Measurements from ENCODE around the gene ALOX15B. TPM values are rescaled to one million over a fixed set of nuclear protein-coding genes. Genes with fewer than 3 reads are reported as not detected.

The ALOX15B gene
- total and polyA plus RNA-seq, 4 donors: 0.16 to 1.0 (median 0.56) TPM

DNA sequence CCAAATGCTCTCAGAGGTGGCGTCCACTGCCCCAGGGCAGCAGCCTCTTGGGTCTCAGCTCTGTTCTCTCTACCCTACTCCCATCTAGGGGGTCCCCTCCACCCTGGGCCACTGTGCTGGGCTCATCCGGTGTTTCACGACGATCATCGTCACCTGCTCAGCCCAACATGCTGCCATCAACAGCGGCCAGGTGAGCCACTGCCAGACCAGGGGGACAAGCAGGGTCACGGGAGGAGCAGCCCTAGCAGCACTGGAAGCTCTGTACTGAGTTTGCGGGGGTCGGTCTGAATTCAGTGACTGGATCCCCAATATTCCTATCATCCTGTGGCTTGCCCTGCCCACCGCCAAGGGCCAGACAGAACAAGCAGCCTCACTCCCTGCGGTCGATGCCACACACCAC is 32.6 kb downstream of the ALOX15B start:
- no peaks in the 10 kb centered on the region for H3K9me3 ChIP-seq (ENCODE audit: control insufficient read depth in 4 of 4, low read length in 3 of 4)
- H3K4me1 ChIP-seq (ENCODE audit: control insufficient read depth in 4 of 4, insufficient read depth in 4 of 4, low read length in 3 of 4): peaks cover 4 to 20% (median 6%) of the 10 kb centered on the region in 4 donors
- H3K4me3 ChIP-seq (ENCODE audit: low read depth in 1 of 3, low read length in 3 of 3): no peak overlapping the region
- WGBS: 89% methylated on average over 12 of the region's 12 CpGs
- peaks cover 0 to 36% (median 17%) of the 10 kb centered on the region in 4 donors for H3K27me3 ChIP-seq (ENCODE audit: control insufficient read depth in 4 of 4, insufficient read depth in 4 of 4, low read length in 3 of 4)
- H3K9ac ChIP-seq (ENCODE audit: low read depth in 1 of 2, low read length in 2 of 2): no peak overlapping the region
- no peak overlapping the region for H3K27ac ChIP-seq (ENCODE audit: low read depth in 1 of 2, low read length in 2 of 2)
- no peaks in the 10 kb centered on the region for H3K36me3 ChIP-seq (ENCODE audit: control insufficient read depth in 4 of 4, insufficient read depth in 3 of 4, low read depth in 1 of 4, low read length in 3 of 4)
- TF ChIP-seq JUND (IDR thresholded peaks at IDR 0.05): no peak
- TF ChIP-seq GABPA (IDR thresholded peaks at IDR 0.05 in 1 of 2, conservative IDR thresholded peaks at IDR 0.05 in 1 of 2): no peak
- no peak for TF ChIP-seq TAF1 (conservative IDR thresholded peaks at IDR 0.05)
- no peak for TF ChIP-seq HNF4G (IDR thresholded peaks at IDR 0.05)
- no peak for TF ChIP-seq YY1 (IDR thresholded peaks at IDR 0.05)
- TF ChIP-seq RAD21 (IDR thresholded peaks at IDR 0.05): no peak
- TF ChIP-seq NR2F2 (IDR thresholded peaks at IDR 0.05): no peak
- TF ChIP-seq, protein P1, sequence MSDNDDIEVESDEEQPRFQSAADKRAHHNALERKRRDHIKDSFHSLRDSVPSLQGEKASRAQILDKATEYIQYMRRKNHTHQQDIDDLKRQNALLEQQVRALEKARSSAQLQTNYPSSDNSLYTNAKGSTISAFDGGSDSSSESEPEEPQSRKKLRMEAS (IDR thresholded peaks at IDR 0.05): no peak
- TF ChIP-seq, protein P2, sequence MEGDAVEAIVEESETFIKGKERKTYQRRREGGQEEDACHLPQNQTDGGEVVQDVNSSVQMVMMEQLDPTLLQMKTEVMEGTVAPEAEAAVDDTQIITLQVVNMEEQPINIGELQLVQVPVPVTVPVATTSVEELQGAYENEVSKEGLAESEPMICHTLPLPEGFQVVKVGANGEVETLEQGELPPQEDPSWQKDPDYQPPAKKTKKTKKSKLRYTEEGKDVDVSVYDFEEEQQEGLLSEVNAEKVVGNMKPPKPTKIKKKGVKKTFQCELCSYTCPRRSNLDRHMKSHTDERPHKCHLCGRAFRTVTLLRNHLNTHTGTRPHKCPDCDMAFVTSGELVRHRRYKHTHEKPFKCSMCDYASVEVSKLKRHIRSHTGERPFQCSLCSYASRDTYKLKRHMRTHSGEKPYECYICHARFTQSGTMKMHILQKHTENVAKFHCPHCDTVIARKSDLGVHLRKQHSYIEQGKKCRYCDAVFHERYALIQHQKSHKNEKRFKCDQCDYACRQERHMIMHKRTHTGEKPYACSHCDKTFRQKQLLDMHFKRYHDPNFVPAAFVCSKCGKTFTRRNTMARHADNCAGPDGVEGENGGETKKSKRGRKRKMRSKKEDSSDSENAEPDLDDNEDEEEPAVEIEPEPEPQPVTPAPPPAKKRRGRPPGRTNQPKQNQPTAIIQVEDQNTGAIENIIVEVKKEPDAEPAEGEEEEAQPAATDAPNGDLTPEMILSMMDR (IDR thresholded peaks at IDR 0.05; ENCODE audit: low read depth, low read length, missing input control): no peak
- TF ChIP-seq RXRA (IDR thresholded peaks at IDR 0.05): no peak
- TF ChIP-seq, protein P3, sequence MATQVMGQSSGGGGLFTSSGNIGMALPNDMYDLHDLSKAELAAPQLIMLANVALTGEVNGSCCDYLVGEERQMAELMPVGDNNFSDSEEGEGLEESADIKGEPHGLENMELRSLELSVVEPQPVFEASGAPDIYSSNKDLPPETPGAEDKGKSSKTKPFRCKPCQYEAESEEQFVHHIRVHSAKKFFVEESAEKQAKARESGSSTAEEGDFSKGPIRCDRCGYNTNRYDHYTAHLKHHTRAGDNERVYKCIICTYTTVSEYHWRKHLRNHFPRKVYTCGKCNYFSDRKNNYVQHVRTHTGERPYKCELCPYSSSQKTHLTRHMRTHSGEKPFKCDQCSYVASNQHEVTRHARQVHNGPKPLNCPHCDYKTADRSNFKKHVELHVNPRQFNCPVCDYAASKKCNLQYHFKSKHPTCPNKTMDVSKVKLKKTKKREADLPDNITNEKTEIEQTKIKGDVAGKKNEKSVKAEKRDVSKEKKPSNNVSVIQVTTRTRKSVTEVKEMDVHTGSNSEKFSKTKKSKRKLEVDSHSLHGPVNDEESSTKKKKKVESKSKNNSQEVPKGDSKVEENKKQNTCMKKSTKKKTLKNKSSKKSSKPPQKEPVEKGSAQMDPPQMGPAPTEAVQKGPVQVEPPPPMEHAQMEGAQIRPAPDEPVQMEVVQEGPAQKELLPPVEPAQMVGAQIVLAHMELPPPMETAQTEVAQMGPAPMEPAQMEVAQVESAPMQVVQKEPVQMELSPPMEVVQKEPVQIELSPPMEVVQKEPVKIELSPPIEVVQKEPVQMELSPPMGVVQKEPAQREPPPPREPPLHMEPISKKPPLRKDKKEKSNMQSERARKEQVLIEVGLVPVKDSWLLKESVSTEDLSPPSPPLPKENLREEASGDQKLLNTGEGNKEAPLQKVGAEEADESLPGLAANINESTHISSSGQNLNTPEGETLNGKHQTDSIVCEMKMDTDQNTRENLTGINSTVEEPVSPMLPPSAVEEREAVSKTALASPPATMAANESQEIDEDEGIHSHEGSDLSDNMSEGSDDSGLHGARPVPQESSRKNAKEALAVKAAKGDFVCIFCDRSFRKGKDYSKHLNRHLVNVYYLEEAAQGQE (IDR thresholded peaks at IDR 0.05): no peak
- TF ChIP-seq FOXA2 (IDR thresholded peaks at IDR 0.05): no peak
- no peak for TF ChIP-seq SP1 (IDR thresholded peaks at IDR 0.05)
- TF ChIP-seq HNF4A (conservative IDR thresholded peaks at IDR 0.05): no peak
- no peak for TF ChIP-seq EGR1 (IDR thresholded peaks at IDR 0.05; ENCODE audit: low read depth in 2 of 2)
- DNase-seq (ENCODE audit: low spot score): no peak

DNA sequence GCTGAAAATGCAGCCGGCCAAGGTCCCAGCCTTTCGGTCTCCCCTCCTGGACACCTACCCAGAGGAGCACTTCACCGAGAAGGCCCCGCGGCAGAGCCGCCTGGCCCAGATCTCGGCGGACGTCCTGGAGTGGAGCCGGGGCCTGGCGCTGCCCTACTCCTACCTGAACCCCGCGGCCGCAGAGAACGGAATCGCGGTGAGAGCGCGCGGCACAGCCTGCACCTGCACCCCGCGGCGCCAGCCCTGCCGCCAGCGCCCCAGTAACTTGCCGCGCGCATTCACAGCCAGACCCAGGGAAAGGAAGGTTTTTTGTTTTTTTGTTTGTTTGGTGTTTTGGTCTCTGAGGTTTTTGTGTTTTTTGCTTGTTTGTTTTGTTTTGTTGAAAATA is 33.5 kb downstream of the ALOX15B start:
- no peak overlapping the region for H3K27ac ChIP-seq (ENCODE audit: low read depth in 1 of 2, low read length in 2 of 2)
- H3K27me3 ChIP-seq (ENCODE audit: control insufficient read depth in 4 of 4, insufficient read depth in 4 of 4, low read length in 3 of 4): peaks cover 0 to 36% (median 17%) of the 10 kb centered on the region in 4 donors
- TF ChIP-seq YY1 (IDR thresholded peaks at IDR 0.05) (no peak), HNF4G (IDR thresholded peaks at IDR 0.05) (no peak), GABPA (IDR thresholded peaks at IDR 0.05 in 1 of 2, conservative IDR thresholded peaks at IDR 0.05 in 1 of 2) (no peak), RAD21 (IDR thresholded peaks at IDR 0.05) (no peak)
- H3K36me3 ChIP-seq (ENCODE audit: control insufficient read depth in 4 of 4, insufficient read depth in 3 of 4, low read depth in 1 of 4, low read length in 3 of 4): no peaks in the 10 kb centered on the region
- H3K4me1 ChIP-seq (ENCODE audit: control insufficient read depth in 4 of 4, insufficient read depth in 4 of 4, low read length in 3 of 4): peaks cover 4 to 20% (median 6%) of the 10 kb centered on the region in 4 donors
- H3K9ac ChIP-seq (ENCODE audit: low read depth in 1 of 2, low read length in 2 of 2): no peak overlapping the region
- DNase-seq (ENCODE audit: low spot score): no peak
- no peak overlapping the region for H3K4me3 ChIP-seq (ENCODE audit: low read depth in 1 of 3, low read length in 3 of 3)
- H3K9me3 ChIP-seq (ENCODE audit: control insufficient read depth in 4 of 4, low read length in 3 of 4): no peaks in the 10 kb centered on the region
- 14% methylated on average over 28 of the region's 28 CpGs for WGBS

All from liver (tissue), 9 donors.